Umbilical cord (tissue), 2 donors: ENCODE results near the gene MGAT2. TPM values are rescaled to one million over a fixed set of nuclear protein-coding genes. Genes with fewer than 3 reads are reported as not detected.
"Not testable (repeated sequence)": the region's sequence is repeated elsewhere in the genome, so short reads cannot be mapped to it uniquely, and the experiment has no call there.

Source experiments
- DNase-seq: peaks from one replicate; pipeline ENCODE4 v3.0.0-alpha.2; 2015; ENCODE audit warnings: low spot score
- total RNA-seq: library from RNA; depleted of rRNA; stranded (reverse); fragments of >200 nt; gene quantifications from one replicate; pipeline ENCODE4 v1.2.3, GENCODE V29; 2014; ENCODE audit warnings: low replicate concordance; ENCODE audit not compliant: insufficient read depth

The MGAT2 gene
- total RNA-seq, result 37.6 TPM

DNA sequence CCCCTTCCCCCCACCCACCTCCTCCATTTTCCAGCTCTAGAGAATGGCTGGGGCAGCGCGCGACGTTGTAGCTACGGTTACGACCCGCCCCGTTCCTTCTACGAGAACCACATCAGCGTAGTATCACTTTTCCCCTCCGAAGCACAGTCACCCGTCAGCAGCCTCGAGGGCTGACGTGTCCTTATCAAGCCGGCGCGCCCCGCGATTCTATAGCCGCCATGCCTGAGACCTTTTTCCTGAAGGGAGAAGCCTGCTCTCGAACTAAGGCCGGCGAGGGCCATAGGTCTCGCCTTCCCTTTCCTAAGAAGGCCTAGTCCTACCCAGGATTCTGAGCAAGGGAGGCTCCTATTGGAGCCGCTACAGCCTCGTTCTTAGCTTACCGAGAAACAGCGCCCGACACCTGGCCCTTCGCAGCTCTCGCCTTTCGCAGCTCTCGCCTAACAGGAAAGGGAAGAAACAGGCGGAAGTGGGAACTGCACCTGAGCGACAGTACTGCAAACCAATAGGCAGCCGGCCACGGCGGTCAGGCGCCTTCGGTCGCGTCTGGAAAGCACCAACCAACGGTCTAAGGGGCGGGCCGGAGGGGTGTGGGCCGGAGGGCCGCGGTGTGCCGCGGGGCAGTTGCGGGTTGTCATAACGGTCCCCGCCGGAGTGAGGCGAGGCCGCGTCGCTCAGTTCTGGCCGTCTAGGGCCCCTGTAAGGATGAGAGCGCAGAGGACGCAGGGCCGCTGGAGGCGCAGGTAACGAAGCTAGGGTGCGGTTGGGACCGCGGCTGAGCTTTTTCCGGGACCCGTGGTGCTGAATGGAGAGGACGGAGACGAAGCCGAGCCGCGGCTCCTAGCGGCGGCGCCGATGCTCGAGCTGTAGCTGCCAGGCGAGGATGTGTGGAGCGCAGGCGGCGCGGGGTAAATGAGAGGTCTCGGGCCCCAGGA lies at the start of gene MGAT2, which contains the start of gene RPL36AL:
Gene MGAT2 (plus strand): TSS at position 618 of the 932 bp plus-strand sequence. CDS start 470 bp downstream, outside the sequence.
Gene RPL36AL (minus strand): TSS at position 445 of the 932 bp plus-strand sequence. CDS start 1,522 bp downstream, outside the sequence.
- DNase-seq, result peak; percentile 99

DNA sequence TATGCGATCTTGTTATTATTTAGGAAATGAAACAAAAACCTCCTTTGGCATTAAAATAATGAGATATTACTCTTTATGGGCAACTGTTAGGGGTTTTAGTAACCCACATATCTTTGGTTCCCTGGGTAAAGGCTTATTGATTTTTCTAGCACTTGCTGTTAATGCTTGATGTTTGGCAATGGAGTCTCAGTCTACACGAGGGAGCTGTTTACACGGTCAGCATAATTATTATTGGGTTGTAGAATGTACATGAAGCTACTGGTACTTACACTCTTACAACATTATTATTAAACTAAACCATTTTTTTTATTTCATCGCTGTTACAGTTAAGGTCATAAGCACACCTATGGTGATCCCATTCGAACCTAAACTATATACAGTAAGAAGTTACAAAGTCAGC lies 46.6 kb upstream of the MGAT2 start:
- DNase-seq, result no peak

DNA sequence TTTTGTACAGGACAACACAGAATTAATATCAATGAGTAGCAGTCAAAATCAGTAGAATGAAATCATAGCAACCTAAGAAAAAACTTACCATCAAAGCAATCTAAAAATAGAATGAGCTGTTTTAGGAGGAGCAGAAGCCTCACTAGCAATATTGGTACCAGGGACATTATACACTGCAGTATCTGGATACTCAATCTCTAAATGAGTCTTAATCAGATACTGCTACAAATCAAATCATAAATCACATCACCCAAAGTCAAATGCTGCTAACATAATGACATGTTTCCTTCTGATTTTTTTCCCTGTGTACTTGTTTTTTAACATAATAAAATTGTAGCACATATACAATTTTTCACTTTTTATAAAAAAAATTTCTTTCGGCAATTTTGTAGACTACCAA lies 42.5 kb upstream of the MGAT2 start:
- no peak for DNase-seq

DNA sequence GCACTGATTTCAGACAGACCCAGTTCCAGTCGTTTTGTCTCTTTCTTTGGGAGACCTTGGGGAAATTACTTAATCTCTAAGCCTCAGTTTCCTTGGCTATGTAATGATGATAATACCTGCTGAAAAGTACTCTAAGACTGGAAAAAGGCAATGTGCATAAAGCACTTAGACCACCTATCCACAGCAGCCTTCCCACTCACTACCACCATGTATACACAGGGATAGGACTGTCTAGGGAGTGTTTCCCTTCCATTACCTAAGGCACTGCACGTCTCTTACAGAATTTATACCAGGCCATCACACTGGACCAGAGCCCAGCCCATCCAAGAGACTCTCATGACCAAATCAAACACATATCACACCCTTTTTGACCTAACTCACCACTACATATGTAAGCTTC lies 40.8 kb upstream of the MGAT2 start:
- DNase-seq, result no peak

DNA sequence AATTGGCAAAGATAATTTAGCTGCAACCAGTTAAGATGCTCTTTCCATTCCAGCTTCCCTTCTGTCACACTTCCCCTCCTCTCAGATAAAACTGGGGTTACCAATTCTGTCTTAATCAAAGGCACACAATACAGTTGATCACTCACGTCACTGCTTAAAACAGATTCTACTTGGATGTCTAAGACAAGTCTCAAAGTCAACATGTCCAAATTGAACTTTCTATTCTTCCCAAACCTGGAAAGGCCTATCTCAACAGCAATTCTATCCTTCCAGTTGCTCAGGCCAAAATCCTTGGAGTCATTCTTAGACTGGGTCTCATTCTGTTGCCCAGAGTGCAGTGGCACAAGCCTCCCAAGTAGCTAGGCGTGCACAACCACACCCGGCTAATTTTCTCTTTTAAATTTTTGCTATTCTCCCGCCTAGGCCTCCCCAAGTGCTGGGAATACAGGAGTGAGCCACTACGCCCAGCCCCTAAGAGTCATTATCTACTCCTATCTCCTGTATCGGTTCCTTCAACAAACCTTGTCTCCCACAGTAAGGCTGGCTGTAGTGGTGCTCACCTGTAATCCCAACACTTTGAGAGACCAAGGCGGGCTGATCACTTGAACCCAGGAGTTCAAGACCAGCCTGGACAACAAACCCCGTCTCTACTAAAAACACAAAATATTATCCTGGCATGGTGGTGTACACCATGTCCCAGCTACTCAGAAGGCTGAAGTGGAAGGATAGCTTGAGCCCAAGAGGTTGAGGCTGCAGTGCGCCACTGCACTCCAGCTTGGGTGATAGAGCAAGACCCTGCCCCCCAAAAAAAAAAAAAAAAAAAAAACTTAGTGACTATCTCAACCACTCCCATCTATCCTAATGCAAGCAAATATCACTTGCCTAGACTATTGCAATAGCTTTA lies 39.1 kb upstream of the MGAT2 start:
- DNase-seq, result no peak

DNA sequence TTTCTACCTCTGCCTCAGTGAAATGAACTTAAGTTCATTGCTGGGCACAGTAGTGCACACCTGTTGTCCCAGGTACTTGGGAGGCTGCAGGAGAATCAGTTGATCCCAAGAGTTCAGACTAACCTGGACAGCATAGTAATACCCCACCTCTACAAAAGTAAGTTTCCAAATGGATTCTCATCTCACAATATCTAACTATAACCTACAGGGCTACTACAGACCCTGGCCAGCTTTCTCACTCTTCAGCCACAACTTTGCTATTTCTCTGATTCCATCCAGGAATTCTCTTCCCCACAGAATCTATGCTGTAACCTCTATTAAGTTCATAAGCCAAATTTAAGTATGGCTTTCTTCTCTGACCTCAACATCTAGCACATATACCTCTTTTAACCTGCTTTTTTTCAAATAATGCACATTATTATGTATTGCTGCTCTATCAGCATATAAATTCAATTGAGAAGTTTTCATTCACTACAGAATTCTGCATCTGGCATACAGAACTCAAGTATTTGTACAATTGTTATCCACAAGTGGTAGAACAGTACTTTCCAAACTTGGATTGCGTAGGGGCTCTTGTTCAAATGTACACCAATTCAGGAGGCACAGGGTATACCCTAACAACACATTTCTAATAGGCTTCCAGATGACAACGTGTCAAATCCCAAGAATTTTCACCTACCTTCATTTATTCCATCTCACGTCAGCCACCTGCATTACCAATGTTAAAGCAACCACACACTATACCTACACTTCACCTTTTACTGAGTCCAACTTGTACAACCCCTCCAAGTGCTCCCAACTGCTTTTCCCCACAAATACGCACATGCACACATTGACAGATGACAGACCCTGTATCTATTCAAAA lies 38.3 kb upstream of the MGAT2 start:
- DNase-seq, result no peak

DNA sequence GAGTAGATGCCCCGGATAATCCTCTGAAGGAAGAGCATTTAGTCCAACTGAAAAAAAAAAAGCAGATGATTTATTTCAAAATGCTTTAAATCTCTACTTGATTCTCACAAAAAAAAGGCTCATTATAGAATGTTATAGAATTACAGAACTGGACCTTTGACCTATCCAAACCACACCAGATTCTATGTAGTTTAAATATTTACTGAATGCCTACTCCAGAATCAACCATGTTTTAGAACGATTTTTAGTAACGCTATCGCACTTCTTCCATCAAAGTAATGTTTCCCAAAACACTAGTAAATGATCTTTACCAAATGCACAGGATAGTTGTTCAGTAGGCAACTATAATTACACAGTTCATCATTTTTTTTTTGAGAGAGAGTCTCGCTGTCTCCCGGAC lies 37.0 kb upstream of the MGAT2 start:
- no peak for DNase-seq

DNA sequence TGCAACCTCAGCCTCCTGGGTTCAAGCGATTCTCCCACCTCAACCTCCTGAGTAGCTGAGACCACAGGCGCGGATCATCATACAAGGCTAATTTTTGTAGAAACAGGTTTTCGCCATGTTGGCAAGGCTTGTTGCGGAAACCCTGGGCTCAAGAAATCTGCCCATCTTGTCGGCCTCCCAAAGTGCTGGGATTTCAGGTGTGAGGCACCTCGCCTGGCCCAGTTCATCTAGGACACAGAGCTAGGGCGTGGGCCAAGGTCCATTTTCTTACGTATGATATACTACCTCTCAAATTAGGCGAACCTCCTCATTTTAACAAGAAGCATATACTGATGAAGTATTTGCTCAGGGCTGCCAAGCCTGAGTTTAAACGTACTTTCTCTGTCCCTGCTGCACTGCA lies 36.5 kb upstream of the MGAT2 start:
- DNase-seq, result no peak

DNA sequence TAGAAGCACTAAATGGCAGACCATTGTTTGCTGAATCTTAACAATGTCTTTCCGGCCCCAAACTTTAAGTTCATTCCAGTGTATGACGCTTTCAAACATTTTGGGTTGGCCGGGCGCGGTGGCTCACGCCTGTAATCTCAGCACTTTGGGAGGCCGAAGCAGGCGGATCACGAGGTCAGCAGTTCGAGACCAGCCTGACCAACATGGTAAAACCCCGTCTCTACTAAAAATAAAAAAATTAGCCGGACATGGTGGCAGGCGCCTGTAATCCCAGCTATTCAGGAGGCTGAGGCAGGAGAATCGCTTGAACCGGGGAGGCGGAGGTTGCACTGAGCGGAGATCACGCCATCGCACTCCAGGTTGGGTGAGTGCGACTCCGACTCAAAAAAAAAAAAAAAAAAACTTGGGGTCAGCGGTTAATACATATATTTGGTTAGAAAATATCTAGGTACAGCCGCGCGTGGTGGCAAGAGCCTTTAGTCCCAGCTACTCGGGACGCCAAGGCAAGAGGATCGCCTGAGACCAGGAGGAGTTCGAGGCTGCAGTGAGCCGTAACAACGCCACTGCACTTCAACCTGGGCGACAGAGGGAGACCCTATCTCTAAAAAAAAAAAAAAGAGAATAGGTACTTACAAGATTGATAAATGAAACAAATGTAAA lies 35.5 kb upstream of the MGAT2 start:
- DNase-seq, result not testable (repeated sequence)

DNA sequence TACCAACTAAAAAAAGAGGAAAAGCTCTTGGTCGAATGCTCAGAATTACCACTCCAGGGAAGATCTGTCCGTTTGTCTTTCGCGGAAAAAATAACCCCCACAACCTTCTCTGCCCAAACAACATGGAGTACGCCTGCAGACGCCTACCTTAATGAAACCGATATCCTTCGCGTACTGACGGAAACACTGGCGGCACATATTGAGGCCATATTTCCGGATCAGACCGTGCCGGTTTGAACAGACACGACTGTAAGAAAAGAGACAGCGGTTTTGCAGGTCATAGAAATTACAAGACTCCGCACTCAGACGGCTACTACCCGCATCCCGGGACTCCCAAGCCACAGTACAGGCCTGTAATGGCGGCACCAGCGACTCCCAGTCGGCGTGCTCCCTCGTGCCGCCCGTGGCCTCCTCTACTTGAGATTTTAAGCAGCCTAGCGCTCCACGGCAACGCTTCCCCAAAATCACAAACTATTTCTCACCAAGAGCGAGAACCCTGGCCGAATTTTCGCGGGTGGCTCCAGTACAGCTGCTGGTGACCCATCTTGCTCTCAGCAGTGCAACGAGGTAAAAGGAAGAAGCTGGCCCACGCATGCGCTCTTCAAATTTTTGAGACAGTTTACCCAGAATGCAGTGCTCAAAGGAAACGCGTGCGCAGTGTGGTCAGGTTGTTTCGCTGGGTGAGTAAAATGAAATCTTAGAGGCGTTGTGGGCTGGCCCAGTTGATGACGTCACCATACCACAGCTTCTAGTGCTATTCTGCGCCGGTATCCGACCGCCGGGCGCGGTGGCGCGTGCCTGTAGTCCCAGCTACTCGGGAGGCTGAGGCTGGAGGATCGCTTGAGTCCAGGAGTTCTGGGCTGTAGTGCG lies 34.6 kb upstream of the MGAT2 start, which contains the start of gene RPS29:
Gene RPS29 (minus strand): TSS at position 578 of the 870 bp plus-strand sequence. CDS start 34 bp downstream, at position 544.
- peak; percentile 100 for DNase-seq

DNA sequence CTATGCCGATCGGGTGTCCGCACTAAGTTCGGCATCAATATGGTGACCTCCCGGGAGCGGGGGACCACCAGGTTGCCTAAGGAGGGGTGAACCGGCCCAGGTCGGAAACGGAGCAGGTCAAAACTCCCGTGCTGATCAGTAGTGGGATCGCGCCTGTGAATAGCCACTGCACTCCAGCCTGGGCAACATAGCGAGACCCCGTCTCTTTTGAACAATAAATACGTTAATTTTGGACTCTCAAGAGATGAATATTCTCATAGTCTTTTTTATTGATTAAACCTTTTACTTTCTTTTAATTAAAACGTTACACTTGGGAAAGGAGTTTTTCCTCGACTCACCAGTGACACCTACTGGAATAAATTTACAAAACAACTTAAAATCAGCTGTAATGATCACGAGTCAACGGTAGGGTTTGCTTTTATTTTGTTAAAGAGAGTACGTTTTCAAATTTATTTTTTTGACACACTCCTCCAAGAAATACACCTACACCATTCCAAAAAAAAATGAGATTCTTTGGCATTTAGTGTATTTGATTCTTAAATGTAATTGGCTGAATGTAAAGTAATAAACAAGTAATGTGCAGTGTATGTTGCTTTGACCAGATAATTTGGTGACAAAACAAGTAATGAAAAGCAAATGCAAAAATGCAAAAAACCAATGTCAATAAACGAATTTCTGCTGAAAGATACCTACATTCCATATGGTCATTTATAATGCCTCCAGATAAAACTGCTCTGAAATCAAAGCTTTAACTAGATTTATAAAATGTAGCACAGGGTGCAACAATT lies 33.7 kb upstream of the MGAT2 start:
- DNase-seq, result peak; percentile 72

DNA sequence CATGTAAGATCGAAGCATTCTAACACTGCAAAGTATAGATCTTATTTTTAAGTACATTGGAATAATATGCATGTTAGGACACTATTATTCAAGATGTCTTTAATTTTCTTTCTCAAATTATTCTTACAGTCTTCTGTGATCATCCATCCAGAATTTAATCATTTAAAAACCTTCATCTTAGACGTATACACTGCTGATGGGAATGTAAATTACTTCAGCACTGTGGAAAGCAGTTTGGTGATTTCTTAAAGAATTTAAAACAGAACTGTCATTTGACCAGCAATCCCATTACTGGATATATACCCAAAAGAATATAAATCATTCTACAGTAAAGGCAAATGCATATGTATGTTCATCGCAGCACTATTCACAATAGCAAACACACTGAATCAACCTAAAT lies 31.2 kb upstream of the MGAT2 start:
- no peak for DNase-seq

DNA sequence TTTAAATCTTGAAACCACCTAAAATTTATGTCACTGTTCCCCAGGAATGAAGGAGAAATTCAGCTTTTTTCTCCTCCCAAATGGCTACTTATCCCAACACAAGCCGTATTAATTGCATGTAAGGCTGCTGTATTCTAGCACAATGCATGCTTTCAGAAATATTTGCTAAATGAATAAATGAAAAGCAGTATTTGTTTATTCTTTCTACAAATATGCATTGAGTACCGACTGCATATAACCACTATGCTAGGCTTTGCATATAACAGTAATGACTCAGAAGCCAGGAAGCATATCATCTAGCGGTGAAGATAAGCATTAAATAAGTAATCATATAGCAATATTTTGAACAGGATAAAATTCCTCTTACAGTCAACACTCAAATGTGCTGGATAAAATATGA lies 27.6 kb upstream of the MGAT2 start:
- DNase-seq, result peak; percentile 29

DNA sequence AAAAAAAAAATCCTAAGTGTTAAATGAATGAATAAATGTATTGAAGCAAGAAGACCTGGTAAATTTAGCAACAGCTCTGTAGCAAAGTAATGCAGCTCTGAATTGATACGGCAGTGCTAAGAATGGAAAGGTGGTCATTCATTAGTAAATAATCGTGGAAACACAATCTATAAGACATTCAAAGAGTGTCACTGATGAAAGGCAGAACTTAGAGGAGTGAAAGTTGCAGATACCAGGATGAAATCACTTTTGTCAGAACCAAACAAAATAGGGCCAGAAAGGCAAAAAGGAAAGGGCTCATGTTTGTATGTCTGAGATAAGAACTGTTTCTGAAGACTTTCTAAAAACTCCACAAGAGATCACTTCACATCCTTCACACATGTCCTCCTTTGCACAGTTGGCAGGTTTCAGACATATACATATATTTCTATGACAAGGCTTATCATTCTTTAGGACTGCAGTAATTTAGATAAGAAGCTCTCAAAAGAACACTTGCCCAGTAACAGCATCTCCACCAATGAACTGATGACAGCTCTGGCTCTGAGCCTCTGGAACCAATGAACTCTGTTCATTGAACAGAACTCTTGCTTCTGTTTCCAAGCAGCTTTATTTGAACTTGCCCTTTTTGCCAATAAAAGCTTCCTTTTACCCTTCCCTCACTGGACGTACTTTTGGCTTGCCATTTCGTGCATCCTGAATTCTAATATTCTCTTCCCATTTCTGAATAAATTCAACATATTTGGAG lies 26.1 kb upstream of the MGAT2 start:
- DNase-seq, result peak; percentile 96

DNA sequence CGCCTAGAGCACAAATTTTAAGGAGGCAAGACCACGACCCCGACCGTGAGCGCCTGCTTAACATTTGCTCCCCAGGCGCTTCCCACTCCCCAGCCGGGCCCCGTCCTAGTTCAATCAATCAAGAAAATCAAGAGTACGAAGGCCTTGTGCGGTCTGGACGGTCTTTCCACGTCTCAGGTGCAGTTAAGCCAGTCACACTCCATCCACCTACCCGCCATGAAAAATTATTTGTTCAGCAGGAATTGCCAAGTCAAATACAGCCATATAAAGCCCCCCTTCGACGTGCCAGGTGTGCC lies 22.5 kb upstream of the MGAT2 start:
- no peak for DNase-seq

DNA sequence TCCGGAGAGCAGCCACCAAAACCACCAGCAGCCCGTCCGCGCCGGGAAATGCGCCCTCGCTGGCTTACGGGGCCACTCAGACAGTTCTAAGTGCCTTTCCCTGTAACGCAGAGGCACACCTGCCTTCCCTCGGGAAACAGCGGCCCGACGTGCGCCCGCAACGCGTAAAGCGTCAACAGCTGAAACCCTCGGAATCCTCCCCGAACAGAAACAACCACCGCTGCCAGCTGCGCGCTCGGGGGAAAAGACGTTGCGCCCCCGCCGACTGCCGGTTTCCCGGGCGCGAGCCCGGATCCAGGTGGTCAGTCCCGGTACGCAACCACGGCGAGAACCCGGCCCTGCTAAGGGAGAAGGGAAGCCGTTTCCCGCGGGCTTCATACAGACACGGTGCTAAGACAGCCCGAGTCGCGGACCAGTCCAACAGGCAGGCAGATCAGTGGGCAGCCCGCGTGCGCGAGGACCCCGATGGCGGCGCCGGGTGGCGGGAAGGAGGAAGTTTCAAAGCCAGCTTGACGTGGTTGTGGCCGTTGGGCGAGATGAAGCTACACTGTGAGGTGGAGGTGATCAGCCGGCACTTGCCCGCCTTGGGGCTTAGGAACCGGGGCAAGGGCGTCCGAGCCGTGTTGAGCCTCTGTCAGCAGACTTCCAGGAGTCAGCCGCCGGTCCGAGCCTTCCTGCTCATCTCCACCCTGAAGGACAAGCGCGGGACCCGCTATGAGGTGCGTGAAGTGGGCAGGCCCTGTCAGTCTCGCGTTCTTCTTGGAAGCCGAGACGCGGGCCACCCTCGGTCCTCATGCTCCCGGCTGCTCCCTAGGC lies 21.9 kb upstream of the MGAT2 start, which contains the start of gene LRR1:
Gene LRR1 (plus strand): TSS at position 456 of the 816 bp plus-strand sequence. CDS start 81 bp downstream, at position 537.
- peak; percentile 87 for DNase-seq

DNA sequence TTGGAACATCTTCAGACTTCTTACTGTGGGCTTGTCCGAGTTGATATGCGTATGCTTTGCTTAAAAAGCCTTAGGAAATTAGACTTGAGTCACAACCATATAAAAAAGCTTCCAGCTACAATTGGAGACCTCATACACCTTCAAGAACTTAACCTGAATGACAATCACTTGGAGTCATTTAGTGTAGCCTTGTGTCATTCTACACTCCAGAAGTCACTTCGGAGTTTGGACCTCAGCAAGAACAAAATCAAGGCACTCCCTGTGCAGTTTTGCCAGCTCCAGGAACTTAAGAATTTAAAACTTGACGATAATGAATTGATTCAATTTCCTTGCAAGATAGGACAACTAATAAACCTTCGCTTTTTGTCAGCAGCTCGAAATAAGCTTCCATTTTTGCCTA lies 13.0 kb upstream of the MGAT2 start:
- DNase-seq, result no peak
